Transverse colon (tissue), 4 donors: ENCODE results near the gene LRRC32. TPM values are rescaled to one million over a fixed set of nuclear protein-coding genes. Genes with fewer than 3 reads are reported as not detected.

ENCODE experiments used
- DNase-seq: peaks from one replicate; pipeline ENCODE4 v3.0.0-alpha.2; 2019
- H3K27ac ChIP-seq, 4 donors: fragments of 200-600 bp; sonication (generic); 2 replicates each; pipeline ENCODE4 v1.5.1; 2016 to 2018; ENCODE audit warnings: inconsistent platforms in 4 of 4
- H3K27me3 ChIP-seq: fragments of 200-600 bp; sonication (generic); 2 replicates; pipeline ENCODE4 v1.5.1; 2017; ENCODE audit warnings: inconsistent platforms
- H3K36me3 ChIP-seq, 4 donors: fragments of 200-600 bp; sonication (generic); 2 replicates each; pipeline ENCODE4 v1.5.1; 2017 to 2019; ENCODE audit warnings: inconsistent platforms in 4 of 4
- H3K4me1 ChIP-seq, 4 donors: fragments of 200-600 bp; sonication (generic); 2 replicates each; pipeline ENCODE4 v1.5.1; 2017 to 2020; ENCODE audit warnings: inconsistent platforms in 4 of 4
- H3K4me3 ChIP-seq, 4 donors: fragments of 200-600 bp; sonication (generic); 1 replicate in 1 of 4; 2 replicates in 3 of 4; pipeline versions ENCODE4 v1.5.1 to v1.6.1; 2017 to 2019; ENCODE audit warnings: inconsistent platforms in 4 of 4
- H3K9me3 ChIP-seq, 2 donors: fragments of 200-600 bp; sonication (generic); 2 replicates each; pipeline ENCODE4 v1.5.1; 2017 to 2019; ENCODE audit warnings: inconsistent platforms in 2 of 2
- CTCF ChIP-seq, 5 experiments: fragments of 200-600 bp in 3 of 5; fragments of 450-650 bp in 2 of 5; sonication (generic) in 3 of 5; IDR thresholded peaks; 1 replicate in 2 of 5; 2 replicates in 3 of 5; pipeline ENCODE4 v1.5.1; 2016 to 2017; ENCODE audit warnings: antibody characterized with exemption in 5 of 5, inconsistent platforms in 3 of 5, mild to moderate bottlenecking in 2 of 5, moderate library complexity in 1 of 5
- EP300 ChIP-seq: sonication (generic); formaldehyde crosslinking; IDR thresholded peaks from one replicate; pipeline ENCODE4 v1.6.1; 2017; ENCODE audit warnings: antibody characterized with exemption, low read depth
- POLR2A ChIP-seq: fragments of 450-650 bp; IDR thresholded peaks from one replicate; pipeline ENCODE4 v1.6.1; 2016; ENCODE audit warnings: antibody characterized with exemption, mild to moderate bottlenecking, moderate library complexity
- POLR2AphosphoS5 ChIP-seq, 3 donors: sonication (generic); formaldehyde crosslinking; IDR thresholded peaks; one replicate each; pipeline ENCODE4 v1.6.1; 2016; ENCODE audit warnings: antibody characterized with exemption in 3 of 3
- WGBS, 2 donors: methylation state at CpG; one replicate each; pipeline ENCODE4 v1.1.5; 2018; ENCODE audit warnings: low coverage in 1 of 2; 5-methylcytosine and 5-hydroxymethylcytosine counted together
- in situ Hi-C, 4 donors: fragments of 200-750 bp; cut with MboI; loops; one replicate each; pipeline versions ENCODE4 v1.15.0 to v1.15.1; 2017; ENCODE audit warnings: low sequenced_read_pairs in 3 of 4, low pct_ligation_motif_present in 1 of 4, low pct_unique_long_range_greater_than_20kb in 1 of 4
- intact Hi-C: fragments of 100-400 bp; cut with DNase I; formaldehyde crosslinking; loops from one replicate; pipeline ENCODE4 v1.15.1; 2023; ENCODE audit warnings: low total_unique reads
- total RNA-seq, 4 donors: library from RNA; depleted of rRNA; stranded (reverse); fragments of >200 nt; gene quantifications; one replicate each; pipeline ENCODE4 v1.1.0, GENCODE V29; 2016

Gene LRRC32
- total RNA-seq, 4 donors from 2014 or later, result 5.1 to 11.5 (median 9.1) TPM

- intact Hi-C loops (no loop called here), in situ Hi-C loops (no loop called here)
- Histone ChIP-seq H3K9me3 (no peaks in the 10 kb centered on the region), H3K36me3 (no peaks in the 10 kb centered on the region), H3K27me3 (no peaks in the 10 kb centered on the region), H3K27ac (no peak overlapping the region), H3K4me1 (no peaks in the 10 kb centered on the region), H3K4me3 (no peak overlapping the region)
- WGBS, 2 donors, result 86 to 89% methylated on average over 5 to 13 of the region's 13 CpGs
- DNase-seq, result no peak
- no peak for TF ChIP-seq CTCF (IDR thresholded peaks at IDR 0.05)
- no peak for TF ChIP-seq POLR2A
- TF ChIP-seq EP300, result no peak
- no peak for TF ChIP-seq POLR2AphosphoS5 (IDR thresholded peaks at IDR 0.05)
Observed at GRCh38 chr11:76695133-76695532, 24.6 kb upstream of the LRRC32 start.

GRCh38 chr11:76694664-76695063 lies 24.1 kb upstream of the LRRC32 start:
- intact Hi-C loops, result no loop called here
- H3K27ac ChIP-seq, result no peak overlapping the region
- in situ Hi-C loops, result no loop called here
- H3K36me3 ChIP-seq, result no peaks in the 10 kb centered on the region
- H3K4me1 ChIP-seq, result no peaks in the 10 kb centered on the region
- no peak for TF ChIP-seq CTCF (IDR thresholded peaks at IDR 0.05)
- no peak for TF ChIP-seq EP300
- TF ChIP-seq POLR2A, result no peak
- no peak for TF ChIP-seq POLR2AphosphoS5 (IDR thresholded peaks at IDR 0.05)
- H3K9me3 ChIP-seq, result no peaks in the 10 kb centered on the region
- DNase-seq, result no peak
- no peak overlapping the region for H3K4me3 ChIP-seq
- WGBS, 2 donors, result 80 to 82% methylated on average over 3 to 7 of the region's 7 CpGs
- H3K27me3 ChIP-seq, result no peaks in the 10 kb centered on the region

GRCh38 chr11:76693806-76694205 lies 23.3 kb upstream of the LRRC32 start:
- Histone ChIP-seq H3K9me3 (no peaks in the 10 kb centered on the region), H3K27ac (no peak overlapping the region), H3K4me1 (no peaks in the 10 kb centered on the region), H3K36me3 (no peaks in the 10 kb centered on the region), H3K4me3 (no peak overlapping the region), H3K27me3 (no peaks in the 10 kb centered on the region)
- no peak for DNase-seq
- in situ Hi-C loops (no loop called here), intact Hi-C loops (no loop called here)
- no peak for TF ChIP-seq CTCF (IDR thresholded peaks at IDR 0.05)
- no peak for TF ChIP-seq EP300
- no peak for TF ChIP-seq POLR2AphosphoS5 (IDR thresholded peaks at IDR 0.05)
- no peak for TF ChIP-seq POLR2A

GRCh38 chr11:76692956-76693355 lies 22.4 kb upstream of the LRRC32 start:
- whole genome bisulfite sequencing, 2 donors, result 79 to 87% methylated on average over 2 to 7 of the region's 7 CpGs
- TF ChIP-seq EP300 (no peak), POLR2A (no peak), CTCF (IDR thresholded peaks at IDR 0.05) (no peak), POLR2AphosphoS5 (IDR thresholded peaks at IDR 0.05) (no peak)
- Histone ChIP-seq H3K4me3 (no peak overlapping the region), H3K36me3 (no peaks in the 10 kb centered on the region), H3K4me1 (no peaks in the 10 kb centered on the region), H3K27me3 (no peaks in the 10 kb centered on the region), H3K27ac (no peak overlapping the region), H3K9me3 (no peaks in the 10 kb centered on the region)
- DNase-seq, result no peak
- in situ Hi-C loops (no loop called here), intact Hi-C loops (no loop called here)
